Measurements from ENCODE around the gene RAB40A.
"Not testable (repeated sequence)": the region's sequence is repeated elsewhere in the genome, so short reads cannot be mapped to it uniquely, and the experiment has no call there.

Gene RAB40A

DNA sequence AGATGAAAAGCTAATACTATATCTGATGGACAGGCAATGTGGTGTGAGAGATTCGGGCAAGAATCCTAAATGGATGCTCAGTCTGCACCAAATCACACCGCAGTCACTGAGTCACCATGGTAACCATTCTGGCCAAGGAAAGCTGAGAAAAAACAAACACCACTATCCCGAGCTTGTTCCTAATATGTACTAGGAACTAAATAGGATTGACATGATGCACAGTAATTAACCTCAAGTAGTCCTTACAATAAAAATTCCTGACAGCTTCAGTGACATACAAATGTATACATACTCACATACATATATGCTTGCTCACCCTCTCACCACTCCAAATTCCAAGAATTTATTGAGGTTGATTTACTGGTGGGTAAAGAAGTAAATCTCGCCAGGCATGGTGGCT lies 1.1 kb upstream of the RAB40A start:
- DNase-seq, result no peak

DNA sequence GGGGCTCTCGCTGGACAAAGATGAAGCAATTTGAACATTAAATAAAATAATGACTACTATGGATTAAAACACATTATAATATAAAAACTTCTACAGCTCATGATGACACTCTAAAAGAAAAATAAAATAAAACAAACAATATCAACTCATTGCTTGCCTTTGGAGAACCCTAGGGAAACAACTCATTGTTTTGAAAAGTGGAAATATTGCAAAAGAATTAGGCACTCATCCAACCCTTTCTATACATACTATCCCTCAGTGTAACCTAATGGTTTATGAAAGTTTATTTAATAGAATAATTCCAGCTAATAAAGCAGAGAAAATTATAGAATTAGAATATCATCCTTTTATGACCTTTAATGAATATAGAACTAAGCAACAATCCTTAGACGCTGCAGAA lies 718 bp downstream of the RAB40A start:
- DNase-seq, result no peak

DNA sequence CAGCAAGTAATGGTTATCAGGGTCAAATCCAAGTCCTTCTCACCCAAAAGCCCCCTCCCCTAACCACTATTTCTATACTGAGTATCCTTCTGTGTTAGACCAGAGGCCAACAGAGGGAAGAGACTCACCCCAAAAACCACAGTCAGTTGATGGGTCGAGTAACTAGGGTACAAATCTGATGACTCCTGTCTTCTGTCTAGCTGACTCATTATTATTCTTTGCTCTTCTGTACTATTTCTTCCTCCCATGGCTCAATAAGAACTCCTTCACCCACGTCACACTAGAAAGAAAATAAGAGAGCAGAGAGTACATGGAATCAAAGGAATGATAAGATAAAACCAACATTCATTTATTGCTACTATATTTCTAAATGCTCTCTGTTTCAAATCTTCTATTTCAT lies 2.0 kb downstream of the RAB40A start:
- no peak for DNase-seq

DNA sequence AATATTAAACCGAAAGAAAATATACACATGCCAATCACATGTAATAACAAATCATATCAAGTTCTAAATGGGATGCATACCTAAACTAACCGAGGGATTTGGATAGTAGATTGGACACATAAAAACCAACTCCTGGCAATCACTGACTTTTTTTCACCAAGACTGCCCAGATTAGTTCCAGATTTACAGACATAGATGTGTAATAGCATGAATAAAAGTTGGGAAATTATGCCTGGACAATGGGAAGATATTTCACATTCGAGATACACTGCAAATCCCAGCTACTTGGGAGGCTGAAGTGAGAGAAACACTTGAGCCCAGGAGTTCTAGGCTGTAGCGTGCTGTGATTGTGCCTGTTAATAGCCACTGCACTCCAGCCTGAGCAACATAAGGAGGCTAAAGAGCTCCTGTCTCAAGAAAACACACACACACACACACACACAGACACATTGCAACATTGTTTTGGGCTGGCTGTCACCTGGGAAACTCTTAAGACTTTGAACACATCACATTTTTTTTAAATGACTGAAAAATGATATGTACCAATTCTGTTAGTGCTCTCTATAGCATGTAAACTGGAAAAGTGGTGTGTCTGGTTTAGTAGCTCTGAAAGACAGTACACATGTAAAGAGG lies 5.7 kb downstream of the RAB40A start:
- DNase-seq, result no peak

DNA sequence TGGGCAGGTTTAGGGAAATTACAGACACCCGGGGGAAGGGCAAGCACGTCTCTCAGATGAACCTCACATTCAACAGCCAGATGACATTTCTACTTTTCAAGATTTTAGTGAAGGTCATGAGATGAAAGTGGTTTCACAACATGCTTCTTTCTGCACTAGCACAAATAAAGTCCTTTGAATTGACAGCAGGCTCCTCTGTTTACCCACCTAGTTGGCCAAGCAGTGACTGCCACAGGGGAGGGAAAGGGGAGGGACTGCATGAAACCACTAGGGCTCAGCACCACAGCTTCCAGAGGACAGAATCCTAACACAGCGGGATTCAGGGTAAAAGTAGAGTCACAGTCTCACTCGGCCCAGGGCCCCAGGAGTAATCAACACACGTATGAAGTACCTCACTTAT lies 6.2 kb downstream of the RAB40A start:
- DNase-seq, result no peak

DNA sequence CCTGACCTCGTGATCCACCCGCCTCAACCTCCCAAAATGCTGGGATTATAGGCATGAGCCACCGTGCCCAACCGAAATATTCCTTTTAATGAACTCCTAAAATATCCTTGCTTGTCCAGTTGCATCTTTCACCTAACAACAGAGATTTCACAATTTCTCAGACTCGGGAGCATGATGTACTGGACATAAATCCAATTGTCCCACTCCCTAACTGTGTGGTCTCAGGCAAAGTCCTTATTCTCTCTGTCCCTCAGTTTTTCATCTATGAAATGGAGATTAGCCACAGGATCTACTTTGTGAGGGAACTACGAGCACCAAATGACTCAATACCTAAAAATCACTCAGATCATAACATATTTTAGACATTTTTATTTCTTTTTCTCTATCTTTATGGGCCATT lies 9.3 kb downstream of the RAB40A start:
- no peak for DNase-seq

DNA sequence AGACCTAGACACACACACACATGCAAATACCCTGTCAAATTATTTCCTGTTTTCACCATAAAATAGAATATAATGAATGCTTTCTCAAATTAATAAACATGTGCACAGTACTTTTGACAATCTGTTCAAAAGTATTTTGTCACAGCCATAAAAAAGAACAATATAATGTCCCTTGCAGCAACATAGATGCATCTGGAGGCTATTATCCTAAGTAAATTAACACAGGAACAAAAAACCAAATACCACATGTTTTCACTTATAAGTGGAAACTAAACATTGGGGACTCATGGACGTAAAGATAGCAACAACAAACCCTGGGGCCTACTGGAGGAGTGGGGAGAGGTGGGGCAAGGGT lies 15.5 kb downstream of the RAB40A start:
- DNase-seq, result no peak

DNA sequence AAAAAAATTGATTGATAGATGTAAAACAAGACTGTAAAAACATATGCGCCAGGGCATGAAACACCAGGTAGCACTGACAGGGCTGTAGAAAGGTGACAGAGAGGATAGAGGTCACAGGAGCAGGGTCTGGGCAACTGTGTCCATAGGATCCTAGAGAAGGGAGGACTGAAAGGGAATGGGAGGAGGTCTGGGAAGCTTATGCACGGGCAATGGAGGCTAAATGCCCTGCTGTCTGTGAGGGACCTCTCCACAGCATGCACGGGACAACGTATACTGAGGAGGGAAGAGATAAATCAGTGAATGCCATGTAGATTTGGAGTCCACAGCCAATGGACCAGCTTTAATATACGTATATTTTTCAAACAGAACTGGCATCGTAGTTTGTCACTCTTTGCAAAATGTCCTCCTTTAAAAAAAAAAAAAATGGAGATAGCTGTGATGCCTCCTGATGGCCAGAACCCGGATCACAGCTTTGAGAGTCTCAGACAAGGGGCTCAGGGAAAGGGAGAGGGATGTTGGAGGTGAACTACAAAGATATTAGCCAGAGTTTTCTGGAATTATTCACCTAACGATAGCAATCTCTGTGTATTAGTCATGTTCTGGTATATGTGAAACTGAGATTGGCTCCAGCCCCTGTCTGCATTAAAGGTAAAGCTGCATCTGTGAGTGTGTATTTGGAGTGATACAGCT lies 16.0 kb downstream of the RAB40A start:
- DNase-seq, result no peak

DNA sequence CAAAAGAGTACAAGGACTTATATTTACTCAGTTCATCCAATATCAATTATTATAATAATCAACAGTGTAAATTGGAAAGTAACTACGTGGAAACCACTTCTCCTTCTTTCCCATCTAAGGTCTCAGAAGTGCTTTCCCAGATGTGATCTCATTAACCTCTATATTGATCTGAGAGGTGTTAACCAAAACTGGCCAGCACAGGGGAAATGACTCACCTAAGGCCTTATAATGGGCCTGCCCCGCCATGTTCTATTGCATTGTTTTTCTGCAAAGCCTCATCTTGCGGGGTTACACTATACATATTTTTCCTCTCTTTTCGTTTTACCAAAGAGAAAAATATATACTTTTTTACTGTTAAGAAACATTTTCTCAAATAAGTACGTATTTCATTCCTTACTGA lies 20.5 kb downstream of the RAB40A start:
- no peak for DNase-seq

DNA sequence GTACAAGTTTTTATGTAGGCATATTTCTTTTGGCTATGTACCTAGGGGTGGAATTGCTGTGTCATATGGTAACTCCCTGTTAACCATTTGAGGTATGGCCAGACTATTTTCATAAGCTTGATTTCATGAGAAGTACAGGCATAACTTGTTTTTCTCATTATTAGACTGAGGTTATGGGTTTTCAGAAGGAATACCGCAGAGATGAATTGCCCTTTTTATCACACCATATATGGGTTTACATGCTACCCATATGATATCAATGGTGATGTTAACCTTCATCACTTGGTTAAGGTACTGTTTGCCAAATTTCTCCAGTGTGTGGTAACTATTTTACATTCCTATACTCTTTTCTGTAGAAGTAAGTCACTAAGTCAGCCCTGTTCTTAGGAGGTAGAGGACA lies 23.5 kb downstream of the RAB40A start:
- no peak for DNase-seq

DNA sequence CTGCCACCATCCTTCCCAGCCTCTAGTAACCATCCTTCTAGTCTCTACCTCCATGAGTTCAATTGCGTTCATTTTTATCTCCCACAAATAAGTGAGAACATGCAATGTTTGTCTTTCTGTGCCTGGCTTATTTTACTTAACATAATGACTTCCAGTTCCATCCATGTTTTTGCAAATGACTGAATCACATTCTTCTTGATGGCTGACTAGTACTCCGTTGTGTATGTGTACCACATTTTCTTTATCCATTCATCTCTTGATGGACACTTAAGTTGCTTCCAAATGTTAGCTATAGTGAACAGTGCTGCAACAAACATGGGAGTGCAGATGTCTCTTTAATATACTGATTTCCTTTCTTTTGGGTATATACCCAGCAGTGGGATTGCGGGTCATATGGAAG lies 25.7 kb downstream of the RAB40A start:
- not testable (repeated sequence) for DNase-seq

DNA sequence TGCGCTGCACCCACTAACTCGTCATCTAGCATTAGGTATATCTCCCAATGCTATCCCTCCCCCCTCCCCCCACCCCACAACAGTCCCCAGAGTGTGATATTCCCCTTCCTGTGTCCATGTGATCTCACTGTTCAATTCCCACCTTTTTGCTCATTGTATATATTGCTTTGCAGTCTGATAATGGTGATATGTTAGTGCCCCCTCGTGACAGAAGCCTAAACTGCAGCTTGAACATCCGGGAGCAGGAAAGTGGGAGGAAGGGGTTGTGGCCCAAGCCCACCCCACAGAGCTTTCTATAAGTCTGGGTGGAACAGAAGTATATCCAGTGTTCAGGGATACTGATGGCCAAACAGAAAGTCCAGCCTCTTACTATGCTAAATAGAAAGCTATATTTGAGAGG lies 29.6 kb downstream of the RAB40A start:
- DNase-seq, result not testable (repeated sequence)

DNA sequence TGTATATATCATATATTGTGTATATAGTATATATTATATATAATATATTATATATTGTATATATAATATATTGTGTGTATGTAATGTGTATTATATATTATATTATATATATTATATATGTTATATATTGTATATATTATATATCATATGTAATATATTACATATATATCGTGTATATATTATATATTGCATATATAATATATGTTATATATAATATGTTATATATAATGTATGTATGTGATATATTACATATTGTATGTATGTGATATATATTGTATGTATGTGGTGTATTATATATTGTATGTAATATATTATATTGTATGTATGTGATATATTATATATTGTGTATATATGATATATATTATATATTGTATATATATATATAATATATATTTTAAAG lies 30.5 kb downstream of the RAB40A start:
- DNase-seq, result no peak

DNA sequence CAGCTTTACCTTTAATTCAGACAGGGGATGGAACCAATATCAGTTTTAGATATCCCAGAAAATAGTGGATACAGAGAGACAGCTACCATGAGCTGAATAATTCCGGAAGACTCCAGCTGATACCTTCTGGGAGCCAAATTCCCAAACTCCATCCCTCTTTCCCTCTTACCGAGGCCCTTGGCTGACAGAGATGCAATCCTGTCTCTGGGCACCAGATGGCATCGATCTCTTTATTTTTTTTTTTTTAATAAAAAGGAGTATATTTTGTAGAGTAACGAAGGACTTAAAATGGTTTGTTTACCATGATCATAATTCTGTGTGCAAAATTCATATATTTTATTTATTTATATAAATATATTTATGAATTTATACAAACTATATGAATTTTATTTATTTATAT lies 31.0 kb downstream of the RAB40A start:
- no peak for DNase-seq

DNA sequence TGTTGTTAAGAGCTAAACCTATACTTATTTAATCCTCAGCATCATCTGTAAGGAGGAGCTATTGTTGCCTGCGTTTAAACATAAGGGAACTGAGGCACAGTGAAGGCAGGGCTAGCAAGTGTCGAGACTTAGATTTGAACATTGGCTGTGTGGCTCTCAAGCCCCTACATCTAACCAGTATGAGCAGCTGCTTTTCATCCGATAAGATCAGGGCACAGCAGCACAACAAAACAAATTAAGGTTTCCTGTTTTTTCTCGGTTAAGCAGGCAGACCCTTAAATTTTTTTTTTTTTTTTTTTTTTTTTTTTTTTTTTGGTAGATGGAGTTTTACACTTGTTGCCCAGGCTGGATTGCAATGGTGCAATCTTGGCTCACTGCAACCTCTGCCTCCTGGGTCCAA lies 35.6 kb downstream of the RAB40A start:
- no peak for DNase-seq

DNA sequence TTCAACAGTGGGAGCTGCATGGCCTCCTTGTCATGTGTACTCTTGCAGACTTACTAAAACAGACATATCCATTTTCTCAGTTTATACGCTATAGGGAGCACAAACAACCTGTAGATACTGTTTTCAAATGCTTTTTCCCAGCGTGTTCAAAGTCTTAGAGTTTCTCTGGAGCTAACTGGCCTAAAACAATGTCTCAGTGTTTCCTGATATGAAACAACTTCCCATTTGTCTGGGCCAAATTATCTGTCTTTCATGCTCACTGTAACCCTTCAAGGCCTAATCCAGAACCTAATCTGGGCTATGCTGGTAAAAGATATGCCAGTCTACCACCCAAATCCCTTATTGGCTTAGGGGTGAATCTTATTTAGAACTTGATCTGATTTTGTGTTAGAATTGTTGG lies 38.8 kb downstream of the RAB40A start:
- no peak for DNase-seq

DNA sequence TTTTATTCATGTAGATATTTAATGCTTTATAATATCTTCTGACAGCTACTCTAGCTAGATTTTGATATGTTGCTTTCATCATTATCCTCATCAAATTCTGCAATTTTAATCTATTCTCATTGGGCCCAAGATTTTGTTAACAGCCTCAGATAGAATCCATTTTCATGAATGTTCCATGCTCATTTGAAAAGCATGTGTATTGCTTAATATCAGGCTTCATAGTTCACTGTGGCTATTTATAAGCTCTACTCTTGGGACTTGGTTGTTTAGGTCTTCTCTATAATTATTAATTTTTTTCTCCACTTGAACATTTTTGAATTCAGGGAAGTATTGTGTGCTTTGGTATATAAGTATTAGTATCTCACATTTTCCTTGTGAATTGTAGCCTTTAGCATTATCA lies 41.8 kb downstream of the RAB40A start:
- DNase-seq, result no peak

DNA sequence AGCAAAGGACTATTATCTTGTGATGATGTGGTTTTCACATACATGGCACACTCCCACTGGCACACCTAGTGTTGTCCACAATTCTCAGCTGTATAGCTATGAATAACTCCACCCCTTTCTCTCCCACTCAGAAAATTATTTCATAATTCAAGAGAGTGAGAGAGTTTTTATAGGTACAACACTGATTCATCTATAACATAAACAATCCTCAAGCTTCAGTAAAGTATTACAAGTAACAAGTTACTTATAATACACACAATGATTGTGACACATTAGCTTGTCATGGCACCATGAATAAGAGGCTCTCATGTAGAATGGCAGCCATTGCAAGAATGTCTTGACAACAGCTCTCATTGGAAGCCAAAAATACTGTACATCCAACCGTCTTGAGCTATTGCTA lies 43.9 kb downstream of the RAB40A start:
- no peak for DNase-seq

DNA sequence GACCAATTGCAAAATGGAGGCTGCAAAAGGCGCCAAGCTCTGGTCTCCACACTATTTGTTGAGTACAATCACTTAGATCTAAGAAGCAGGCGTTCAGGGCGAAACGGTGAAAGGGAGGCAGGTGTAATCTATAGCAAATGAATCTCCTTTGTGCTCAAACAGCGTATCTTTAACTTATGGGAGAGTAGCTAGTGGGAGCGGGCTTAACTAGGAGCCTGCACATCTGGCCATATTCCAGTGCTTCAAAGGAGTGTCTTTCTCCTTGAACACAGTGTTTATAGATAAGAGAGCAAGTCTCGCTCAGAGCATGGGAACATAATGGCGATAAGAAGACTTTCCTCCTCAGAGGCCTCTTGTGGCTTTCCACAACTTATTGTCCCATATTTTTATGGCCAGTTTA lies 49.3 kb downstream of the RAB40A start:
- not testable (repeated sequence) for DNase-seq

DNA sequence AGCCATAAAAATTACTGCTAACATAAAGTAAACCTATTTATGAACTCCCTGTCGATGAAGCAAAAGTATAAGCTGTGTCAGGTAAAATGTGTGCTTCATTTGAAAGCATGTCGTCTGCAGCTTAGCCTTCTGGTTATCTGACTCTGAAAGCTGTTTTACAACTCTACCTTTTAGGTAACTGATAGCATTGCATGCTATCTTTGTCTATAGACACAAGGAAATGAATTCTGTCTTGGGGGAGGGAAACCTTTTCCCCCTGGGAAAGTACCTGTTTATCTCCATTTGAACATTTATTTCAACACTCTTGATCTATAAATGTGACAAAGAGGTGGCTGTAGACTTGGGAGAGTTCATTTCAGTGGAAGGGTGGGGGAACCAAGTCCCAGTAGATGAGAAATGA lies 51.4 kb downstream of the RAB40A start:
- no peak for DNase-seq

DNA sequence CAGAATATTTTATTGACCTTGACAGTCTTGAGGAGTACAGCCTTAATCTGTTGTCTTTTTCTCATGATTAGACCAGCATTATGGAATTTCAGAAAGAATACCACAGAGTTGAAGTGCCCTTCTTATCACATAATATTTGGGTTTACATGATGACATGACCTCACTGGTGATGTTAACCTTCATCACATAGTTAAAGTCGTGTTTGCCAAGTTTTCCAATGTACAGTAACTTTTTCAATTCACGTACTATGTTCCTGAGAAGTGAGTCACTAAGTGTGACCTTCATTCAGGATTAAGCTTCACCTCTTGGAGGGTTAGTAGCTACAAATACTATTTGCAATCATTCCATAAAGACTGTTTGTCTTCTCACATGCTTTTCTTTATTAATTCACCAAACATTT lies 52.1 kb downstream of the RAB40A start:
- DNase-seq, result no peak

DNA sequence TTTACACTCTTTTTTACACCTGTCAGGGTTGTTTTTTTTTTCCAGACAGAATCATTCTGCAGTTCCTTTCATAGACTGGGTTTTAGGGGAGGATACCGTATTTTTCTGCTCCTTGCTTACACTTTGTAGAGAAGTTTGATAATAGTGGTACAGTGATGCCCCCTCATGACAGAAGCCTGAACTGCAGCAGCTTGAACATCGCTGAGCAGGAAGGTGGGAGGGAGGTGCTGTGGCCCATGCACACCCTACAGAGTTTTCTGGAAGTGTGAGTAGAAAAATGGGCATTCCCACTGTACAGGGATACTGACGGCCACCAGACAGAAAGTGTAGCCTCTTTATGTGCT lies 54.5 kb downstream of the RAB40A start:
- DNase-seq, result peak; percentile 24

DNA sequence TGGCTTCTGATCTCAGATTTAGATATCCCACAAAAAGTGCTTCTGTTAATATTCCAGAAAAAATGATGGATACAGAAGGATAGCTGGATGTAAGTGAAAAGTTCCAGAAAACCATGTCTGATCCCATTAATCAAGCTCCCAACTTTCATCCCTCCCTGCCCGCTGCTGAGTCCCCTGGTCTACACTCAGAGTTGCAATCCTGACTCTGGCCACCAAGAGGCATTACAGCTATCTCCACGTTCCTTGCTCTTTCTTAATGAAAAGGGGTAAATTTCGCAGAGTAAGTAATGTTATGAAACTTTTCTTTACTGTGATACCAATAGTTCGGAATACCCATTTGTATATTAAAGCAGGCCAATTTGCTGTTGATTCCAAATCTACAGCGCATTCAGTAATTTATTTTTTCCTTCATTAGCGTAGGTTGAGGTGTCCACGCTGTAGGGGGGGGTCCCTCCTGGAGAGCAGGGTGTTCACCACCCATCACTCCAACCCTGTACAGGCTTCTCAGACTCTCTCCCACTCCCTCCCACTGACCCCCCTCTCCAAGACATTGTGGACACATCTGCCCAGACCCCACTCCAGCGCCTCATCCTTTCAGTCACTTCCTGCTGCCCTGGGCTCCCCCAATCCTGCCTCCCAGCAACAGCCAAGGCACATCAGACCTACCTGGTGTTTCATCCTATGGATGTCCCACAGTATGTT lies 55.1 kb downstream of the RAB40A start:
- no peak for DNase-seq

DNA sequence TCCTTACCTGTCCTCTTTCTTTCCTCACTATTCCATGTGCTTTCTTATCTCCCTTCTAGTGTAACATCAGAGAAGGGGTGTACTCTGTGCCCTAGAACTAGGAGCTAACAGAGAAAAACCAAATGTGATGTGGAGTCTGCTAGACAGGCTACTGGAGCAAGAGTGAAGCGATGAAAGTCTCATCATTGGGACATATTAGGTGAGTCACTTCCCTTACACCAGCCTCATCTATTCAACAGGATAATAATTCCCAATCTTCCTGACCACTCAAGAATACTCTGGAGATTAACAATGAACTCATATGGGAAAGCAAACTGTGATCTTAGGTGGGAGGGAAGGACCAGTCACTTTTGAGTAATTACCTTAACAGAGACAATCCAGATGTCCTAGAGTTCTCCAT lies 58.1 kb downstream of the RAB40A start:
- no peak for DNase-seq

Data from NCI-H2029 treated with DMSO at 0.1 percent for 48 hours (cell line).